HG03135 (cell line): ENCODE results near the gene CALY.
"Not testable (repeated sequence)": the region's sequence is repeated elsewhere in the genome, so short reads cannot be mapped to it uniquely, and the experiment has no call there.

Experiments used
- ATAC-seq: cut with Tn5 transposase; IDR thresholded peaks from one replicate; pipeline ENCODE4 v1.9.1; 2021; ENCODE audit warnings: mild to moderate bottlenecking, moderate library complexity; ENCODE audit not compliant: unreplicated experiment

The CALY gene

GRCh38 chr10:133336577-133337369 lies at the start of gene CALY:
Gene CALY (minus strand): TSS chr10:133336896. CDS start chr10:133328989, 7,907 bp downstream.
- no peak for ATAC-seq

GRCh38 chr10:133385214-133385613 lies 48.5 kb upstream of the CALY start:
- ATAC-seq: no peak

GRCh38 chr10:133384071-133384470 lies 47.4 kb upstream of the CALY start:
- ATAC-seq: no peak

- ATAC-seq: no peak
Measured at GRCh38 chr10:133383551-133383950, 46.9 kb upstream of the CALY start.

- ATAC-seq: no peak
Measured at GRCh38 chr10:133381036-133381435, 44.3 kb upstream of the CALY start.

GRCh38 chr10:133379801-133380666 lies 43.3 kb upstream of the CALY start:
- ATAC-seq: peak; percentile 1

- peak; percentile 53 for ATAC-seq
Measured at GRCh38 chr10:133379152-133379800, 42.6 kb upstream of the CALY start, which contains the start of gene PAOX. Gene PAOX (plus strand): TSS chr10:133379262. CDS start chr10:133379317, 55 bp downstream.

GRCh38 chr10:133378251-133379096 lies 41.8 kb upstream of the CALY start:
- ATAC-seq: peak; percentile 40

- no peak for ATAC-seq
Measured at GRCh38 chr10:133377818-133378250, 41.1 kb upstream of the CALY start.

- ATAC-seq: no peak
Measured at GRCh38 chr10:133377025-133377817, 40.5 kb upstream of the CALY start.

- not testable (repeated sequence) for ATAC-seq
Measured at GRCh38 chr10:133376183-133376582, 39.5 kb upstream of the CALY start.

- no peak for ATAC-seq
Measured at GRCh38 chr10:133375357-133376115, 38.8 kb upstream of the CALY start.

GRCh38 chr10:133373174-133374090 lies 36.7 kb upstream of the CALY start, which contains the start of gene ECHS1:
Gene ECHS1 (minus strand): TSS chr10:133373354. CDS start chr10:133373333, 21 bp downstream.
- peak; percentile 91 for ATAC-seq

- ATAC-seq: no peak
Measured at GRCh38 chr10:133372507-133372906, 35.8 kb upstream of the CALY start.

GRCh38 chr10:133370030-133370786 lies 33.5 kb upstream of the CALY start:
- no peak for ATAC-seq

- ATAC-seq: no peak
Measured at GRCh38 chr10:133368153-133368552, 31.5 kb upstream of the CALY start.

- not testable (repeated sequence) for ATAC-seq
Measured at GRCh38 chr10:133367461-133367860, 30.8 kb upstream of the CALY start.
